HepG2 (cell line): Measurements from ENCODE around the gene IKZF3. TPM values are rescaled to one million over a fixed set of nuclear protein-coding genes. Genes with fewer than 3 reads are reported as not detected.
A peak's percentile ranks its signal among the peaks of the same experiment; 100 is the strongest.

Experiments
- AHR ChIP-seq: IDR thresholded peaks from 2 replicates; pipeline ENCODE4 v1.6.1; 2018; ENCODE audit warnings: missing genetic modification reagents, missing compliant biosample characterization
- ARNTL ChIP-seq: sonication (generic); formaldehyde crosslinking; IDR thresholded peaks from 2 replicates; pipeline ENCODE4 v1.4.0; 2020; ENCODE audit warnings: mild to moderate bottlenecking, missing genetic modification reagents
- DRAP1 ChIP-seq: IDR thresholded peaks from 2 replicates; pipeline ENCODE4 v1.6.1; 2016; ENCODE audit warnings: missing genetic modification reagents, missing compliant biosample characterization
- ETS1 ChIP-seq: sonication (generic); formaldehyde crosslinking; IDR thresholded peaks from 2 replicates; pipeline ENCODE4 v1.4.0; 2020; ENCODE audit warnings: missing genetic modification reagents
- GTF3A ChIP-seq: sonication (generic); formaldehyde crosslinking; conservative IDR thresholded peaks from 2 replicates; pipeline ENCODE4 v1.4.0; 2020; ENCODE audit warnings: mild to moderate bottlenecking, missing genetic modification reagents
- HNRNPUL1 ChIP-seq: fragments of 200-400 bp; formaldehyde crosslinking; IDR thresholded peaks from 2 replicates; pipeline ENCODE4 v1.6.1; 2017; ENCODE audit warnings: low read depth, mild to moderate bottlenecking, low read length, moderate library complexity
- KDM4B ChIP-seq: sonication (generic); formaldehyde crosslinking; IDR thresholded peaks from 2 replicates; pipeline ENCODE4 v1.4.0; 2020; ENCODE audit warnings: missing genetic modification reagents
- KLF11 ChIP-seq: IDR thresholded peaks from 2 replicates; pipeline ENCODE4 v1.6.1; 2016; ENCODE audit warnings: missing compliant biosample characterization
- KLF9 ChIP-seq: IDR thresholded peaks from 2 replicates; pipeline ENCODE4 v1.6.1; 2016; ENCODE audit warnings: low read depth
- KMT2B ChIP-seq: IDR thresholded peaks from 2 replicates; pipeline ENCODE4 v1.6.1; 2016; ENCODE audit warnings: missing genetic modification reagents, missing compliant biosample characterization
- LBX2 ChIP-seq: sonication (generic); formaldehyde crosslinking; IDR thresholded peaks from 2 replicates; pipeline ENCODE4 v1.5.0; 2020; ENCODE audit warnings: missing genetic modification reagents, mild to moderate bottlenecking, borderline replicate concordance
- MED8 ChIP-seq: sonication (generic); formaldehyde crosslinking; IDR thresholded peaks from 2 replicates; pipeline ENCODE4 v1.8.1; 2023; ENCODE audit warnings: mild to moderate bottlenecking, missing genetic modification reagents; ENCODE audit not compliant: insufficient replicate concordance
- MTF1 ChIP-seq: sonication (generic); formaldehyde crosslinking; IDR thresholded peaks from 2 replicates; pipeline ENCODE4 v1.5.0; 2020; ENCODE audit warnings: missing genetic modification reagents
- RELA ChIP-seq: sonication (generic); formaldehyde crosslinking; IDR thresholded peaks from 2 replicates; pipeline ENCODE4 v1.4.0; 2020; ENCODE audit warnings: missing genetic modification reagents
- REXO4 ChIP-seq: sonication (generic); formaldehyde crosslinking; IDR thresholded peaks from 2 replicates; pipeline ENCODE4 v1.8.0; 2022; ENCODE audit warnings: missing genetic modification reagents, mild to moderate bottlenecking, borderline replicate concordance
- SIN3A ChIP-seq: IDR thresholded peaks from 2 replicates; pipeline ENCODE4 v1.6.1; 2011; ENCODE audit warnings: low read depth, mild to moderate bottlenecking, control low read depth, low read length, borderline replicate concordance
- SMAD3 ChIP-seq: sonication (generic); formaldehyde crosslinking; IDR thresholded peaks from 2 replicates; pipeline ENCODE4 v1.4.0; 2020; ENCODE audit warnings: missing genetic modification reagents
- SYNCRIP ChIP-seq: fragments of 200-400 bp; formaldehyde crosslinking; IDR thresholded peaks from 2 replicates; pipeline ENCODE4 v1.6.1; 2018; ENCODE audit warnings: mild to moderate bottlenecking, low read depth, low read length; ENCODE audit not compliant: insufficient read depth
- TMF1 ChIP-seq: sonication (generic); formaldehyde crosslinking; IDR thresholded peaks from 2 replicates; pipeline ENCODE4 v1.8.1; 2022; ENCODE audit warnings: low read depth, missing genetic modification reagents
- TOPORS ChIP-seq: sonication (generic); formaldehyde crosslinking; IDR thresholded peaks from 2 replicates; pipeline ENCODE4 v1.8.0; 2023; ENCODE audit warnings: mild to moderate bottlenecking, missing genetic modification reagents
- YEATS4 ChIP-seq: sonication (generic); formaldehyde crosslinking; IDR thresholded peaks from 2 replicates; pipeline ENCODE4 v1.4.0; 2020; ENCODE audit warnings: missing genetic modification reagents, borderline replicate concordance
- ZBTB3 ChIP-seq: sonication (generic); formaldehyde crosslinking; IDR thresholded peaks from 2 replicates; pipeline ENCODE4 v1.4.0; 2020; ENCODE audit warnings: low read depth, mild to moderate bottlenecking, moderate library complexity, missing genetic modification reagents, borderline replicate concordance
- ZFP36 ChIP-seq: fragments of 150-350 bp; IDR thresholded peaks from 2 replicates; pipeline ENCODE4 v1.6.1; 2018; ENCODE audit warnings: borderline replicate concordance, low read length, low read depth; ENCODE audit not compliant: partially characterized antibody
- ZFP62 ChIP-seq: sonication (generic); formaldehyde crosslinking; IDR thresholded peaks from 2 replicates; pipeline ENCODE4 v1.4.0; 2020; ENCODE audit warnings: missing genetic modification reagents
- ZGPAT ChIP-seq: IDR thresholded peaks from 2 replicates; pipeline ENCODE4 v1.6.1; 2016; ENCODE audit warnings: mild to moderate bottlenecking
- ZIK1 ChIP-seq: sonication (generic); formaldehyde crosslinking; IDR thresholded peaks from 2 replicates; pipeline ENCODE4 v1.5.0; 2020; ENCODE audit warnings: mild to moderate bottlenecking, low read depth, missing genetic modification reagents, borderline replicate concordance
- ZNF644 ChIP-seq: IDR thresholded peaks from 2 replicates; pipeline ENCODE4 v1.6.1; 2016; ENCODE audit warnings: low read depth
- ZNF800 ChIP-seq: sonication (generic); formaldehyde crosslinking; IDR thresholded peaks from 2 replicates; pipeline ENCODE4 v1.4.0; 2020; ENCODE audit warnings: missing genetic modification reagents
- polyA plus RNA-seq, 8 experiments: library from polyadenylated mRNA; depleted of rRNA in 3 of 8; stranded (reverse) in 7 of 8; unstranded in 1 of 8; fragments of >200 nt; fragmentation: Illumina TruSeq in 4 of 8; extraction: Trizol in 4 of 8; gene quantifications; 2 replicates each; pipeline versions ENCODE4 v1.2.1 to v1.2.3, GENCODE V29; 2011 to 2016; ENCODE audit warnings: low read depth in 4 of 8, missing spikeins in 1 of 8, mixed read lengths in 1 of 8; ENCODE audit not compliant: insufficient read depth in 1 of 8
- total RNA-seq, 5 experiments: library from RNA; depleted of rRNA; stranded (reverse); fragments of >200 nt; fragmentation: Illumina TruSeq; extraction: Trizol; gene quantifications; 2 replicates each; pipeline ENCODE4 v1.2.3, GENCODE V29; 2016; ENCODE audit warnings: low read depth in 1 of 5

The IKZF3 gene
- total and polyA plus RNA-seq, 2 of the 13 experiments (the other 11 are each of a cell fraction or from before 2014, with no cell fraction given): not detected

- TF ChIP-seq REXO4 (CRISPR knock-in tag) (no peak), LBX2 (CRISPR knock-in tag) (no peak), ZFP62 (CRISPR knock-in tag) (no peak), KMT2B (CRISPR knock-in tag) (no peak), GTF3A (no peak), ZIK1 (CRISPR knock-in tag) (no peak), ZBTB3 (CRISPR knock-in tag) (no peak), ETS1 (CRISPR knock-in tag) (no peak), TMF1 (CRISPR knock-in tag) (no peak), KDM4B (CRISPR knock-in tag) (no peak), SYNCRIP (no peak), MTF1 (no peak), ZFP36 (no peak), ARNTL (CRISPR knock-in tag) (no peak), YEATS4 (CRISPR knock-in tag) (0 out of 2 replicates have a peak, but pooled peaks have one; percentile 46), KLF11 (CRISPR knock-in tag) (no peak), ZNF644 (CRISPR knock-in tag) (no peak), TOPORS (CRISPR knock-in tag) (no peak), RELA (CRISPR knock-in tag) (no peak), DRAP1 (CRISPR knock-in tag) (no peak), ZGPAT (no peak), SMAD3 (peak; percentile 2; the same call in 1 of the 2 replicates), SIN3A (no peak), ZNF800 (0 out of 2 replicates have a peak, but pooled peaks have one; percentile 2), KLF9 (CRISPR knock-in tag) (0 out of 2 replicates have a peak, but pooled peaks have one; percentile 13), AHR (CRISPR knock-in tag) (no peak), MED8 (no peak), HNRNPUL1 (no peak)
These were observed 126.8 kb downstream of the IKZF3 start (continued) for GRCh38 chr17:39737206-39737759.
